LoVo (cell line): ENCODE data around the gene TMEM164.
A peak's percentile ranks its signal among the peaks of the same experiment; 100 is the strongest.

ENCODE experiments used
- DNase-seq: peaks from one replicate; pipeline ENCODE4 v3.0.0-alpha.2; 2016; ENCODE audit warnings: low spot score

TMEM164 gene

GRCh38 chrX:110081320-110081719, 78.4 kb downstream of the TMEM164 start:
- no peak for DNase-seq

DNA sequence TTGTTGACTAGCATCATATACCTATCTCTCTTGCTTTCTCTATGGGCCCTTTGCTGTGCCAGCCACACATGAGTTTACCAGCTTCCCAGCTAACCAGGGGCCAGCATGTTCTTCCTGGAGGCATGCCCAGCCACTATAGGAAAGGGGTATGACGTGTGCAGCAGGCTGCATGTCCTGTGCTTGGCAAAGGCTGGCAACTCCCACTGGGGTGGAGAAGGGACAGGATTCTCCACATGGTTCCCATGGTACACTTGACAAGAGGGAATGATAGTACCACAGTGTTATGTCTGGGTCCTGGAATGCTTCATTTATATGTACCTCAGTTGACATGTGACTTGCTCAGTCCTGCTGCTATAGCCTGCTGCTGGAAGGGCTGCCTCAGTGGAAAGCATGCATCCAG, 78.8 kb downstream of the TMEM164 start:
- DNase-seq: no peak

DNA sequence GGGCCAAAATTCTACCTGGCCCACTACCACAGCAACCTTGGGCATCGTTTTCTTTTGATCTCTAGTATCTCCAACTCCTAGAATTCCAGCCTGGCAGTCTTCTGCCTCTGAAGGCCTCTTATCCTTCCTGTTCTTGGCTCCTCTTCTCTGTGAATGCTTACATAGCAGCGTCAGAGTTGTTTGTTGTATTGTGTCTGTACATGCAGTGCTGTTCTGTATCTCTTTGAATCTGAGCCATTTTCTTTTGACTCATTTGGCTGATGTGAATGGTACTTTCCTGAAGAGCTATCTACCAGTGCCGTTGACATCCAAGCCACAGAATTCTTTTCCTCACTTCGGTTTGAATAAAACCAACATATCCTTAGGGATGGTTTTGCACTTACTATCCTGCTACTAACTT, 79.2 kb downstream of the TMEM164 start:
- no peak for DNase-seq

- no peak for DNase-seq
These were observed 83.4 kb downstream of the TMEM164 start for GRCh38 chrX:110086162-110086915.

- peak; percentile 48 for DNase-seq
These were observed 84.1 kb downstream of the TMEM164 start for GRCh38 chrX:110086916-110087484.

- peak; percentile 30 for DNase-seq
These were observed 84.8 kb downstream of the TMEM164 start for GRCh38 chrX:110087485-110088356.

GRCh38 chrX:110089656-110090403, 86.9 kb downstream of the TMEM164 start:
- DNase-seq: no peak

DNA sequence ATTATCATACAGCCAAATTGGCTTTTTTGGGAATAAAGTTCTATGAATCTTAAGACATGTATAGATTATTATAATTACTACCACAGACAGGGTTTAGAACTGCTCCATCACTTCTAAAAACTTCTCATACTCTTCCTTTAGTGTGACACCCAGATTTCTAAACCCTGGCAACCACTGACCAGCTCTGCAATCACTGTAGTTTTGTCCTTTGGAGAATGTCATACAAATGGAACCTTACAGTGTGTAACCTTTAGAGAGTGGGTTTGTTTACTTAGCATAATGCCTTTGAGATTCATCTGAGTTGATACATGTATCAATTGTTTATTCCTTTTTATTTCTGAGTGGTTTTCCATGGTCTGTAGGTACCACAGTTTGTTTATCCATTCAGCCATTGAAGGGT, 95.0 kb downstream of the TMEM164 start:
- no peak for DNase-seq

- DNase-seq: no peak
These were observed 100.4 kb downstream of the TMEM164 start for GRCh38 chrX:110103344-110103743.

DNA sequence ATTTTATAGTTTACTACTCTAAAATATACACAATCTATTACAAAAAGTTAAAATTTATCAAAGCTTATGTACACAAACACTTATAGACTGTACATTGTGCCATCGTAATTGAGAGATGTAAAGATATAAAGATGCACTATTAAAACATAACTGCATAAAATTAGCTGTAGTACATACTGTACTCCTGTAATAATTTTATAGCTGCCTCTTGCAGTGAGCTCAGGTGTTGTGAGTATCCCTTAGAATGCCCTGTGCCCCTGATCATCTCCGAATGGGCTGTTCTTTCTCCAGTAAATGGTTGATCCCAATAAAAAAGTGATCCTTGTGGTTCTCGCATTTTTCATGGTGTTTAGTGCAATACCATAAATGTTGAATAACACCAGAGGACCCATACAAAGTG, 101.2 kb downstream of the TMEM164 start:
- no peak for DNase-seq

GRCh38 chrX:110108381-110108821, 105.5 kb downstream of the TMEM164 start:
- no peak for DNase-seq

DNA sequence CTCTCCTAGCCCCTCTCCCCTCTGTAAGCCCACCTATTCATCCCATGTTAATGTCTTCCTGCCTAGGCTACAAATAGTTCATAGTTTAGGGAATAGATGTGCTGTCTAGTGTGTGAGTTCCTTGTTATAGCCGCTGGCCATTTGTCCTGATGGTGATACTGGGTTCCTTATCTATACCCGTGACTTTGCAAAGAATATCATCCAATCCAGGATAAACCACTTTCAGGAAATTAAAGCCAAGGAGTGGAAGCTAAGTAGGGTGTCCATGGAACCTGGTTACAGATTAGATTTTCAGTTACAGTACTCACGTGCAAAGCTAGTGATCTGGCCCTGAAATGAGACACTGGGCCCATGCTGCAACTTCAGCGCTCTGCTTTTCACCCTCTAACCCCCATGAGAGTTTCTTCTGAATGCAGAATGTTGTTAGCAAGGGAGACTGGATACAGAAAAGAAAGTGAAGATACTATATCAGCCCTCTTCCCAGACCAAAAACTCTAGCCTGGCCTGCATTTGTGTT, 111.4 kb downstream of the TMEM164 start:
- no peak for DNase-seq

GRCh38 chrX:110116066-110116980, 113.4 kb downstream of the TMEM164 start:
- DNase-seq: no peak

DNA sequence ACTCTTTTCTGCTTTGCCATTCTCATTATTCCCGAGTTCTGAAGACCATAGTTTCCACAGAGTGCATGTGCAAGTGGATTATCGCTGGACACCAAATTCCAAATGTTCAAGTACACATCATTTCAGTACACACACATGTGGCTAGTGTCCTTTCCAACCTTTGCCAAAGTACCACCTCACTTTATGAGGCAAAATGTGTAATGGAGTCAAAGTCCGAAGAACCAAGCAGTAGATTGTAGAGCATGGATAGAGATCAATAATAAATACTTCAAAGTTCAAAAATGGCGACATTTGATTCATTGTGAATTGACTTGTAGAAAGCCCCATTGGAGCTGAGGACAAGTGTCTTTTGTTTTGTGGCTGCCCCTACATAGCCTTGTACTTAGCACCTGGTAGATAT, 115.6 kb downstream of the TMEM164 start:
- no peak for DNase-seq

DNA sequence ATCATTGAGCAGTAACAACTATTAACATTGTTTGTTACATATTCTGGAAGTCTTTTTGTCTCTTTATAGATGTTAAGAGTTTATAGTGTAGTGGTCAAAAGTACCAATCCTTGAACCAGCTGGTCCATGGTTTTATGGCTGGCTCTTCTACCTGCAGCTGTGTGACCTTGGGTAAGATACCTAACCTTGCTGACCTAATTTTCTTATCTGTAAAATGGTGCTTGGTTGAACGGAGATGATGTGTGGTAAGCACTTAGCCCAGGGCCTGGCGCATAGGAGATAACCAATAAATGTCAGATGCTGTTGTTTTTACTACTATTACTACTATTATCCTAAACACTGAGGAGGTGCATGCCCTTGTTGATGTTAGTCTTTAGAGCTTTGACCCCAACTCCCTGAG, 116.6 kb downstream of the TMEM164 start:
- DNase-seq: no peak

DNA sequence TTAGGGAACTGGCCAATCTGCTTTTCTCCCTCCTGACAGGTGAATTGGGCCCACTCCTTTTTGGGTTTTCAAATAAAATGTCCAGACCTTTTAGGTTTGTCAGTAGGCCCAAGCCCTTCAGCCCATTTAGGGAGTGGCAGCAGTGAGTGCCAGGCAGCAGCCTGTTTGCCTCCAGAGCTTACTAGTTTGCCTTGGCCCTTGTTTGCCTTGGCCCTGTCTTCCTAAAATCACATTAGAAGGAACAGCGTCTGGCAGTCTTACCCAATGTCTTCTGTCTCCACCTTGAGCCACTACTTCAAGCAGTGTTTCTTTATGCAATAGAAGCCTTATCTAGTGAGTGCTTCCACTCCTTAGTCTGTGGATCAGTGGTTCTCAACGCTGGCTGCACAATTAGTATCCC, 117.1 kb downstream of the TMEM164 start:
- DNase-seq: no peak

GRCh38 chrX:110123331-110123782, 120.4 kb downstream of the TMEM164 start:
- no peak for DNase-seq

- no peak for DNase-seq
These were observed 122.7 kb downstream of the TMEM164 start for GRCh38 chrX:110125446-110126162.

DNA sequence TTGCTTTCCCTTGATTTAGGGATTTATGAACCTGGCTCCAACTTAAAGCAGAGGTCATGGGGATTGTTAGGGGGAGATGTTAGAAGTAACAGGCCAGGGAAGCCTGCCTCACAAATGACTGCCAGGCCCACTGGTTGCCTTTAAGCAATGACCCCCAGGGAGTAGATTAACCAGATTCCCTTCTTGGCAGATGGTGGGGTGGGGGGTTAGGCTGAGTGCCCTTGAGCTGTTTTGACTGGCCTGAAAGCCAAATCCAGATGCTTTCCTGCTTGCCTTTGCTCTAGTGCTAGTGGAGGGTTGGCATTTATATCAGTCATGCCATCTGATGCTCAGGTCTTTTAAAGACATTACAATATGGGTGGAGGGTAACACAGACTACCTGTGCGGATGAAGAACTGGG, 128.1 kb downstream of the TMEM164 start:
- no peak for DNase-seq
